Activated CD8-positive, alpha-beta T cell treated with anti-CD3 and anti-CD28 coated beads for 36 hours (primary cell): Measurements from ENCODE around the gene POC5. TPM values are rescaled to one million over a fixed set of nuclear protein-coding genes. Genes with fewer than 3 reads are reported as not detected.

Experiments
- ATAC-seq: fragments of 200-7000 bp; cut with Tn5 transposase; one replicate; pipeline ENCODE4 v1.10.0; 2021; ENCODE audit warnings: mild to moderate bottlenecking, moderate library complexity
- CTCF ChIA-PET: fragments of 350-600 bp; sonication (Branson Sonifier 250); formaldehyde crosslinking; loops from one replicate; lab custom pipeline; 2021; ENCODE audit warnings: antibody characterized with exemption; lab: Charles Lee
- POLR2A ChIA-PET: fragments of 350-600 bp; sonication (Branson Sonifier 250); formaldehyde crosslinking; loops from one replicate; lab custom pipeline; 2021; ENCODE audit warnings: antibody characterized with exemption; lab: Charles Lee
- DNase-seq: peaks from one replicate; pipeline ENCODE4 v3.0.0-alpha.2; 2020
- H3K27ac Mint-ChIP-seq: one replicate; pipeline ENCODE4 v1.8.0; 2021; ENCODE audit warnings: mild to moderate bottlenecking, mixed read lengths
- H3K27me3 Mint-ChIP-seq: one replicate; pipeline ENCODE4 v1.8.0; 2021; ENCODE audit warnings: mixed read lengths
- H3K36me3 Mint-ChIP-seq: one replicate; pipeline ENCODE4 v1.8.0; 2021; ENCODE audit warnings: low read depth, mixed read lengths
- H3K4me1 Mint-ChIP-seq: one replicate; pipeline ENCODE4 v1.8.0; 2021; ENCODE audit warnings: low read depth, mixed read lengths
- H3K4me3 Mint-ChIP-seq: one replicate; pipeline ENCODE4 v1.8.0; 2021; ENCODE audit warnings: mild to moderate bottlenecking, moderate library complexity, mixed read lengths
- H3K9me3 Mint-ChIP-seq: one replicate; pipeline ENCODE4 v1.8.0; 2021; ENCODE audit warnings: mixed read lengths
- CTCF ChIP-seq: fragments of 200-600 bp; IDR thresholded peaks from one replicate; pipeline ENCODE4 v1.8.0; 2022; ENCODE audit warnings: antibody characterized with exemption, mild to moderate bottlenecking
- intact Hi-C: fragments of 100-400 bp; cut with micrococcal nuclease; formaldehyde crosslinking; loops from one replicate; pipeline ENCODE4 v1.10.0; 2022
- total RNA-seq, 2 experiments: library from RNA; stranded (reverse); gene quantifications; one replicate each; pipeline ENCODE4 v1.2.3, GENCODE V29; 2021

POC5 gene
- total RNA-seq, 2 experiments from 2014 or later = 14.5 to 15.7 TPM

- no peaks in the 10 kb centered on the region for H3K4me1 Mint-ChIP-seq
- no peak for TF ChIP-seq CTCF
- POLR2A ChIA-PET = no interaction called here
- no peak overlapping the region for H3K4me3 Mint-ChIP-seq
- CTCF ChIA-PET = no interaction called here
- no peaks in the 10 kb centered on the region for H3K27me3 Mint-ChIP-seq
- ATAC-seq (no peak), DNase-seq (no peak)
- H3K36me3 Mint-ChIP-seq = no peaks in the 10 kb centered on the region
- no peak overlapping the region for H3K27ac Mint-ChIP-seq
- intact Hi-C loops = no loop called here
- peaks cover 3% of the 10 kb centered on the region for H3K9me3 Mint-ChIP-seq
These were observed 65.5 kb downstream of the POC5 start for GRCh38 chr5:75651575-75652238.

- peaks cover 3% of the 10 kb centered on the region for H3K9me3 Mint-ChIP-seq
- TF ChIP-seq CTCF = no peak
- no peaks in the 10 kb centered on the region for H3K27me3 Mint-ChIP-seq
- intact Hi-C loops = no loop called here
- ATAC-seq = peak; percentile 64
- H3K27ac Mint-ChIP-seq = no peak overlapping the region
- no peak overlapping the region for H3K4me3 Mint-ChIP-seq
- no peaks in the 10 kb centered on the region for H3K4me1 Mint-ChIP-seq
- peak; percentile 6 for DNase-seq
- CTCF ChIA-PET = no interaction called here
- H3K36me3 Mint-ChIP-seq = no peaks in the 10 kb centered on the region
- POLR2A ChIA-PET = no interaction called here
These were observed 68.5 kb downstream of the POC5 start for GRCh38 chr5:75648712-75649111.

- ATAC-seq (no peak), DNase-seq (no peak)
- Mint-ChIP-seq H3K27ac (no peak overlapping the region), H3K4me1 (no peaks in the 10 kb centered on the region), H3K27me3 (no peaks in the 10 kb centered on the region), H3K9me3 (peaks cover 2% of the 10 kb centered on the region), H3K36me3 (no peaks in the 10 kb centered on the region), H3K4me3 (no peak overlapping the region)
- no peak for TF ChIP-seq CTCF
- POLR2A ChIA-PET = no interaction called here
- CTCF ChIA-PET = no interaction called here
- intact Hi-C loops = no loop called here
These were observed 76.4 kb downstream of the POC5 start for GRCh38 chr5:75640826-75641225.

GRCh38 chr5:75640395-75640794 is 76.8 kb downstream of the POC5 start:
- no peak for TF ChIP-seq CTCF
- ATAC-seq = no peak
- Mint-ChIP-seq H3K36me3 (no peaks in the 10 kb centered on the region), H3K9me3 (peaks cover 2% of the 10 kb centered on the region), H3K27me3 (no peaks in the 10 kb centered on the region), H3K4me1 (no peaks in the 10 kb centered on the region), H3K27ac (no peak overlapping the region), H3K4me3 (no peak overlapping the region)
- ChIA-PET POLR2A (no interaction called here), CTCF (no interaction called here)
- no peak for DNase-seq
- intact Hi-C loops = no loop called here

- H3K4me1 Mint-ChIP-seq = no peaks in the 10 kb centered on the region
- no peak for TF ChIP-seq CTCF
- H3K36me3 Mint-ChIP-seq = no peaks in the 10 kb centered on the region
- no peak overlapping the region for H3K27ac Mint-ChIP-seq
- H3K27me3 Mint-ChIP-seq = no peaks in the 10 kb centered on the region
- POLR2A ChIA-PET = no interaction called here
- no peak for DNase-seq
- ATAC-seq = no peak
- peaks cover 2% of the 10 kb centered on the region for H3K9me3 Mint-ChIP-seq
- CTCF ChIA-PET = no interaction called here
- intact Hi-C loops = no loop called here
- no peak overlapping the region for H3K4me3 Mint-ChIP-seq
These were observed 77.5 kb downstream of the POC5 start for GRCh38 chr5:75639535-75640311.
